Large intestine (tissue), 3 donors: Measurements from ENCODE around the gene LINC00237. TPM values are rescaled to one million over a fixed set of nuclear protein-coding genes. Genes with fewer than 3 reads are reported as not detected.

ENCODE experiments used
- DNase-seq, 2 donors: peaks; one replicate each; pipeline versions ENCODE4 v3.0.0 to v3.0.0-alpha.2; 2013
- H3K27ac ChIP-seq: one replicate; pipeline ENCODE4 v1.5.1; 2013; ENCODE audit warnings: low read length
- H3K27me3 ChIP-seq: 2 replicates; pipeline ENCODE4 v1.6.1; 2013; ENCODE audit warnings: low read length; ENCODE audit not compliant: control insufficient read depth, insufficient read depth
- H3K36me3 ChIP-seq: 2 replicates; pipeline ENCODE4 v1.6.1; 2013; ENCODE audit warnings: low read length; ENCODE audit not compliant: control insufficient read depth, insufficient read depth
- H3K4me1 ChIP-seq: one replicate; pipeline ENCODE4 v1.6.1; 2013; ENCODE audit warnings: low read length; ENCODE audit not compliant: control insufficient read depth, insufficient read depth
- H3K4me3 ChIP-seq: one replicate; pipeline ENCODE4 v1.5.1; 2013; ENCODE audit warnings: low read length
- H3K9me3 ChIP-seq: one replicate; pipeline ENCODE4 v1.6.1; 2013; ENCODE audit warnings: mild to moderate bottlenecking, low read depth, low read length, moderate library complexity; ENCODE audit not compliant: control insufficient read depth
- WGBS: methylation state at CpG from one replicate; pipeline ENCODE4 v1.1.5; 2013; ENCODE audit warnings: low lambda C conversion rate; ENCODE audit not compliant: insufficient coverage; 5-methylcytosine and 5-hydroxymethylcytosine counted together
- polyA plus RNA-seq: library from polyadenylated mRNA; unstranded; fragments of 120-200 nt; gene quantifications from one replicate; pipeline ENCODE4 v1.2.1, GENCODE V29; 2013

LINC00237 gene
- polyA plus RNA-seq, 1 donor, result not detected

DNA sequence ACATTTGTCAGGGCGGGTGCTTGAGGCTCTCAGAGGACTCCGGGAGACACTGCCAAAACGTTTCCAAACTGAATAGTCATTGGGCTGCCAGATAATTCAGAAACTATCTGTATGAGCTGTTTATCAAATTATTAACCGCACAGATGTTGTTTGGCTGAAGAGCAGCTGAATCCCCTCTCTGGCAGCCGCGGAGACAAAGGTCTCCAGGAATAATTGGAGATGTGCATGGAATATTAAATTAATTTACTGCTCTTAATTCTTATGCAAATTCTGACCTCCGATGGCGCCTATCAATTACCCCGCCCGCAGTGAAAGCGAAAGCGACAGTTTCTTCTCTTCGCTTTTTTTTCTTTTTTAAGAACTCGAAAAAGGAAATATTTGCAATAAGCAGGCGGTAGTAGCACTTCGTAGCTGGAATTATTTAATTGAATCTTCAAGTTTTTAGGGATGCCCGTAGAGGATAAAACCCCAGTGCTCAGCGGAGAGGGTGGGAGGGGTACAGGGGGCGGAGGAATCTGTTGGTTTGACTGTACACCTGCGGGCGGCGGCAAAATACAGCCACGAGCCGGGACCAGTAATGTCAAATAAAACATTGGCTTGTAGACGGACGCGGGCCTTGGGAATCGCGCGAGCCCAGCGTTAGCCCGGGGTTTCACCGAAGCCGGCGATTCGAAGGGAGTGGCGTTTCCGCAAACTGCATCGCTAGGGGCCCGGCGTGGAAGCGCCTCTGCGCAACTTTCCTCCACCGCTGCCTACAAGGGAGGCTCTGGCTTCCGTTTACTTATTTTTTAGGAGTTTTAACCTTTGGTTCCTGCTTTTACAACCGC lies 6.2 kb downstream of the LINC00237 start:
- 0% methylated on average over 6 of the region's 46 CpGs for WGBS
- peaks cover 13% of the 10 kb centered on the region for H3K9me3 ChIP-seq
- H3K4me1 ChIP-seq, result peaks cover 25% of the 10 kb centered on the region
- H3K36me3 ChIP-seq, result no peaks in the 10 kb centered on the region
- peak overlapping the region; percentile 10 for H3K4me3 ChIP-seq
- peaks cover 94% of the 10 kb centered on the region for H3K27me3 ChIP-seq
- H3K27ac ChIP-seq, result no peak overlapping the region
- peak in 1 of 2 donors; percentile 28 for DNase-seq

DNA sequence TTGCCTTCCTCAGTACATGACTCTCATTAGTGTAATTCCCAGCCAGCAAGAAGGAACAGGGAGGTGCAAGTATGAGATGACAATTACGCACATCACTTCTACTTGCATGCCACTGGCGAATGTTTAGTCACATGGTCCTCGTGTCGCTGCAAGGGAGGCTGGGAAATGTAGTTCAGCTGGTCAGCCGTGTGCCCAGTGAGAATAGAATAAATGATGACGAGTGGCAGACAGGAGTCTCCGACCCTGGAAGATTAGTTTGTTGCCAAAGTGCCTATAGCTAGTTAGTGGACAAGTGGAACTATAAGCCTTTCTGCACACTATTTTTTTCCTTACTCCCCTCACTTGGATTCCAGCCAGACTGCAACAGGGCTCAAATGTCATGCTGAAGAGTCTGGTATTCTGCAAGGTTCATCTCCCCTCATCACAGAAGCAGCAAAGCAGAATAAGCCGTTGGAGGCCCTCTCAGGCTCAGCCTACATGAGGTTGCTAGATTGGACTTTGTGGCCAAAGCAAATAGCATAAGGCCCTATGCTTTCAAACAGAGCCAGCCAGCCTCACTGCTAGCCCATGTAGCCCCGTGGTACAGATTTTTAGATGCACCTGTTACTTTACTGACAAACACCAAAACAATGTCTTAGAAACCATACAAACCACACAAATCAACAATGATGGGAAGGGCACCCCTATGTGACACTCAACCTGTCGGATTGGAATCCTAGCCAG lies 9.7 kb downstream of the LINC00237 start:
- WGBS, result no CpG with 5 or more reads among the region's 10 CpGs
- peaks cover 17% of the 10 kb centered on the region for H3K4me1 ChIP-seq
- H3K27me3 ChIP-seq, result peaks cover 87% of the 10 kb centered on the region

GRCh38 chr20:21092806-21093205 lies 13.4 kb downstream of the LINC00237 start:
- Histone ChIP-seq H3K36me3 (no peaks in the 10 kb centered on the region), H3K4me3 (no peak overlapping the region), H3K27ac (no peak overlapping the region), H3K9me3 (no peaks in the 10 kb centered on the region), H3K4me1 (no peaks in the 10 kb centered on the region), H3K27me3 (peaks cover 80% of the 10 kb centered on the region)
- DNase-seq, result no peak
- no CpG with 5 or more reads among the region's 3 CpGs for WGBS

More for the DNA sequence above, 9.7 kb downstream of the LINC00237 start:
- no peak for DNase-seq
- Histone ChIP-seq H3K36me3 (no peaks in the 10 kb centered on the region), H3K27ac (no peak overlapping the region), H3K4me3 (no peak overlapping the region), H3K9me3 (peaks cover 10% of the 10 kb centered on the region)

DNA sequence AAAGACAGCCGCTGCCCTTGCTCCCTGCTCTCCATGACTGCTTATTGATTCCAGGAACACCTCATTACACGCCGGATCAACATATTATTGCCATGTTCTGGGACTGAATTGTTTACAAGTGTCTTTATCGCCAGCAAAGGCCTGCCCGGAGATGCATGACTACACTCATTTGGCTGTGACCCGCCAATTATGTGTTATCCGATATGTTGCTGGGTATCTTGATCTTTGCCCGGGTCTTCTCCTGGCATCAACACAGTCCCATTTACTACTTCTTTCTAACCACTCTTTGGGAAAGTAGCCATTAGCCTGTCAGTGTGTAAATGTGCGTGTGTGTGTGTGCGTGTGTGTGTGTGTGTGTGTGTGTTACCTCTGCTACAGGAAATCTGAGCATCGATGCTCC lies 15.4 kb downstream of the LINC00237 start:
- H3K9me3 ChIP-seq, result no peaks in the 10 kb centered on the region
- WGBS, result no CpG with 5 or more reads among the region's 11 CpGs
- H3K36me3 ChIP-seq, result no peaks in the 10 kb centered on the region
- H3K27me3 ChIP-seq, result peaks cover 64% of the 10 kb centered on the region
- no peak for DNase-seq
- H3K4me1 ChIP-seq, result no peaks in the 10 kb centered on the region
- H3K27ac ChIP-seq, result no peak overlapping the region
- H3K4me3 ChIP-seq, result no peak overlapping the region

GRCh38 chr20:21090111-21090618 lies 16.0 kb downstream of the LINC00237 start:
- Histone ChIP-seq H3K36me3 (no peaks in the 10 kb centered on the region), H3K27me3 (peaks cover 60% of the 10 kb centered on the region), H3K4me3 (no peak overlapping the region), H3K27ac (no peak overlapping the region), H3K4me1 (no peaks in the 10 kb centered on the region), H3K9me3 (no peaks in the 10 kb centered on the region)
- 67% methylated on average over 5 of the region's 14 CpGs for WGBS
- DNase-seq, result no peak

- no peak for DNase-seq
- Histone ChIP-seq H3K4me3 (no peak overlapping the region), H3K9me3 (no peaks in the 10 kb centered on the region), H3K4me1 (no peaks in the 10 kb centered on the region), H3K27me3 (peaks cover 56% of the 10 kb centered on the region), H3K36me3 (no peaks in the 10 kb centered on the region), H3K27ac (no peak overlapping the region)
- WGBS, result 78% methylated on average over 7 of the region's 8 CpGs
Measured at GRCh38 chr20:21089391-21089790, 16.8 kb downstream of the LINC00237 start.

DNA sequence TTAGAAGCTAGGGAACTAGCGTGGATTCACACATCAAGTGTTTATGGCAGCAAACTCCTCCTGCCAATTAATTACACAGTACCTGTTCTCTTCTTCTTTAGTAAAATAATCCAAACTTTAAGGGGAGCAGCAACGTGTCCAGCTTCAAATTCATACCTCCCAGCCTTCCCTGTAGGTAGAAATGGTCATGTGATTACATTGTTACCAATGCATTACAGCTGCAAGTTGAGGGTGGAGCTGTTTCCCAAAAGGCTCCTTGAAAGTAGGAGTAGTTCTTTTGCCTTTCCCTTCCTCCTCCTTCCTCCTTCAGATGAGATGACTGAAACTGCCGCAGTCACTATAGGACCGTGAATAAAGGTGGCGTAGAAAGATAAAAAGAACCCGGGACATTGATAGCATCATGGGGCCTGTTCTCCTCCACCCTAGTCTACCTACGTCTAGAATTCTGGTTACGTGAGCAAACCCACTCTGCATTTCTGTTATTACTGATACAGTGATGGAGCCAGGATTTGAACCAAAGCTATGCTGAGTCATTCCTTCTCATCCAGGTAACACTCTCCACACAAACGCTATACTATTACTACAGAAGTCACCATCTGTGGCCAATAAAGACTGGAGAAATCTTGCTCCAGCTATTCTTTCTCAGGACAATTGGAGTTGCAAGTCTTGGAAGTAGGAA lies 18.2 kb downstream of the LINC00237 start:
- H3K36me3 ChIP-seq, result no peaks in the 10 kb centered on the region
- H3K4me3 ChIP-seq, result no peak overlapping the region
- H3K27me3 ChIP-seq, result peaks cover 46% of the 10 kb centered on the region
- DNase-seq, result no peak
- H3K4me1 ChIP-seq, result no peaks in the 10 kb centered on the region
- no peak overlapping the region for H3K27ac ChIP-seq
- no peaks in the 10 kb centered on the region for H3K9me3 ChIP-seq
- WGBS, result 80% methylated on average over 1 of the region's 9 CpGs

DNA sequence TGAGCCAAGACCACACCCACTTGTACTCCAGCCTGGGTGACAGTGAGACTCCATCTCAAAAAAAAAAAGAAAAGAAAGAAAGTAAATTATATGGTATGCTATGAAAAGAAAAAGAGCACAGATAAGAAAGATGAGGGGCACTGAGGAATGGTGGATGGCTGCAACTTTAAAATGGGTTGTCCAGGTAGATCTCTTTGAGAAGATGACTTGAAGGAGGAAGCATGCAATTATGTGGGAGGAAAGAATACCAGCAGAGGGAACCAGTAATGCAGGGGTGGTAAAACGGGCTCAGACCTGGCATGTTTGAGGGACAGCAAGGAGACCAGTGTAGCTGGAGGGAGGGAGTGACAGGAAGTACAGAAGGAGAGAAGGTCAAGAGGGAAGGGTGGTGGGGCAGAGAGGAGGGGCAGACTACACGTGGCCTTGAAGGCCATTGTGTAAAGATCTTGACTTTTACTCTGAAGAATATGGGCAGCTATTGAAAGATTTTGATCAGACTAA lies 22.3 kb downstream of the LINC00237 start:
- Histone ChIP-seq H3K4me1 (no peaks in the 10 kb centered on the region), H3K9me3 (no peaks in the 10 kb centered on the region), H3K4me3 (no peak overlapping the region), H3K27ac (no peak overlapping the region), H3K36me3 (no peaks in the 10 kb centered on the region), H3K27me3 (peaks cover 13% of the 10 kb centered on the region)
- 43% methylated on average over 1 of the region's 2 CpGs for WGBS
- no peak for DNase-seq

DNA sequence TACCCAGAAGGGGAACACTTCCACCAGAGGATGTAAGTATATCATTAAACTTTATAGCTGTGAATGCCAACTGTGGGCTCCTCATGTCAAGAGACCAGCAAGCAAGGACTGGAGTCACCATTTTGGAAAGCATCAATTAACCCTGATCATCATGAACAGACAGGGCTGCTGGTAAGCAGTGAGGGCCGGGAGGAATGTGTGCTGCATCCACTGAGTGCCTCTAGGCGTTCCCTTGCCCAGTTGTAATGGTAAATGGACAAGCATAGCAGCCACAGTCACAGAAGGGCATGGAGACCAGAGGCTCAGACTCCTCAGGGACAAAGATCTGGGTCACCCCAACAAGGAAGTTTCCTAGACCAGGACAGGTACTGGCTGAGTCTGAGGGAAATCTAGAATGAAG lies 23.6 kb downstream of the LINC00237 start:
- H3K27ac ChIP-seq, result no peak overlapping the region
- peaks cover 6% of the 10 kb centered on the region for H3K27me3 ChIP-seq
- H3K36me3 ChIP-seq, result no peaks in the 10 kb centered on the region
- H3K4me3 ChIP-seq, result no peak overlapping the region
- H3K4me1 ChIP-seq, result no peaks in the 10 kb centered on the region
- H3K9me3 ChIP-seq, result no peaks in the 10 kb centered on the region
- no peak for DNase-seq
- WGBS, result no CpG with 5 or more reads among the region's 2 CpGs

GRCh38 chr20:21077809-21078345 lies 28.3 kb downstream of the LINC00237 start:
- Histone ChIP-seq H3K9me3 (no peaks in the 10 kb centered on the region), H3K4me1 (no peaks in the 10 kb centered on the region), H3K36me3 (no peaks in the 10 kb centered on the region), H3K27ac (no peak overlapping the region), H3K4me3 (no peak overlapping the region), H3K27me3 (peaks cover 3% of the 10 kb centered on the region)
- DNase-seq, result no peak
- WGBS, result 31% methylated on average over 2 of the region's 4 CpGs
